Transverse colon (tissue), 4 donors: ENCODE results near the gene C10orf90.

Experiments
- EP300 ChIP-seq: sonication (generic); formaldehyde crosslinking; IDR thresholded peaks from one replicate; pipeline ENCODE4 v1.6.1; 2017; ENCODE audit warnings: antibody characterized with exemption, low read depth
- POLR2A ChIP-seq: fragments of 450-650 bp; IDR thresholded peaks from one replicate; pipeline ENCODE4 v1.6.1; 2016; ENCODE audit warnings: antibody characterized with exemption, mild to moderate bottlenecking, moderate library complexity
- POLR2AphosphoS5 ChIP-seq, 3 donors: sonication (generic); formaldehyde crosslinking; IDR thresholded peaks; one replicate each; pipeline ENCODE4 v1.6.1; 2016; ENCODE audit warnings: antibody characterized with exemption in 3 of 3
- TF ChIP-seq, protein P1 (sequence below), 5 experiments: fragments of 200-600 bp in 3 of 5; fragments of 450-650 bp in 2 of 5; sonication (generic) in 3 of 5; IDR thresholded peaks; 1 replicate in 2 of 5; 2 replicates in 3 of 5; pipeline ENCODE4 v1.5.1; 2016 to 2017; ENCODE audit warnings: antibody characterized with exemption in 5 of 5, inconsistent platforms in 3 of 5, mild to moderate bottlenecking in 2 of 5, moderate library complexity in 1 of 5

DNA sequence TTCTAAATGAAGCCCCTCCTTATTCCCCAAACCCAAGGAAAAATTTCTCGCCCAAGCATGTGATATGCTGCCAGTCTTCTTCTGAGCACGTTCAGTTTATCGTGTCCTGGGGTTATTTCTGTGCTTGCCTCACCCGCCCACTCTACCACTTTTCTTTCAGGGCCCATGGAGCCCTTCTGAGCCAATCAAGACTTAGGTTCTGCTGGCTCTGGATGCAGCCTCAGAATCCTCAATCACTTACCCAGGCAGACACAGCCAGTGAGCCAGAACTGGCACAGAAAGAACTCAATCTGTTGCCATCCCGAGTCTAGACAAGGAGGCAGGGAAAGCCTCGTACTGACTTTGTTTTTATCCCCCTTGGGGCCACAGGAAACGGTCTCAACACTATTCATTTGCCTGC, 34.2 kb upstream of the C10orf90 start:
- TF ChIP-seq, protein P1, sequence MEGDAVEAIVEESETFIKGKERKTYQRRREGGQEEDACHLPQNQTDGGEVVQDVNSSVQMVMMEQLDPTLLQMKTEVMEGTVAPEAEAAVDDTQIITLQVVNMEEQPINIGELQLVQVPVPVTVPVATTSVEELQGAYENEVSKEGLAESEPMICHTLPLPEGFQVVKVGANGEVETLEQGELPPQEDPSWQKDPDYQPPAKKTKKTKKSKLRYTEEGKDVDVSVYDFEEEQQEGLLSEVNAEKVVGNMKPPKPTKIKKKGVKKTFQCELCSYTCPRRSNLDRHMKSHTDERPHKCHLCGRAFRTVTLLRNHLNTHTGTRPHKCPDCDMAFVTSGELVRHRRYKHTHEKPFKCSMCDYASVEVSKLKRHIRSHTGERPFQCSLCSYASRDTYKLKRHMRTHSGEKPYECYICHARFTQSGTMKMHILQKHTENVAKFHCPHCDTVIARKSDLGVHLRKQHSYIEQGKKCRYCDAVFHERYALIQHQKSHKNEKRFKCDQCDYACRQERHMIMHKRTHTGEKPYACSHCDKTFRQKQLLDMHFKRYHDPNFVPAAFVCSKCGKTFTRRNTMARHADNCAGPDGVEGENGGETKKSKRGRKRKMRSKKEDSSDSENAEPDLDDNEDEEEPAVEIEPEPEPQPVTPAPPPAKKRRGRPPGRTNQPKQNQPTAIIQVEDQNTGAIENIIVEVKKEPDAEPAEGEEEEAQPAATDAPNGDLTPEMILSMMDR (IDR thresholded peaks at IDR 0.05), result no peak
- TF ChIP-seq POLR2A (no peak), POLR2AphosphoS5 (IDR thresholded peaks at IDR 0.05) (no peak), EP300 (no peak)
